ENCODE data around the gene RBMS1.
"Not testable (repeated sequence)": the region's sequence is repeated elsewhere in the genome, so short reads cannot be mapped to it uniquely, and the experiment has no call there.

Gene RBMS1

GRCh38 chr2:160501370-160501769, 7.8 kb upstream of the RBMS1 start:
- no peak for DNase-seq (ENCODE audit: low spot score)

GRCh38 chr2:160499865-160500264, 6.3 kb upstream of the RBMS1 start:
- no peak for DNase-seq (ENCODE audit: low spot score)

- DNase-seq (ENCODE audit: low spot score) = no peak
Measured at GRCh38 chr2:160498137-160498536, 4.5 kb upstream of the RBMS1 start.

GRCh38 chr2:160494201-160494644, 616 bp upstream of the RBMS1 start:
- no peak for DNase-seq (ENCODE audit: low spot score)

- no peak for DNase-seq (ENCODE audit: low spot score)
Measured at GRCh38 chr2:160492401-160493226, 993 bp downstream of the RBMS1 start.

- no peak for DNase-seq (ENCODE audit: low spot score)
Measured at GRCh38 chr2:160491911-160492371, 1.7 kb downstream of the RBMS1 start.

GRCh38 chr2:160490733-160491685, 2.6 kb downstream of the RBMS1 start:
- no peak for DNase-seq (ENCODE audit: low spot score)

- DNase-seq (ENCODE audit: low spot score) = no peak
Measured at GRCh38 chr2:160489111-160489510, 4.5 kb downstream of the RBMS1 start.

GRCh38 chr2:160488289-160488688, 5.3 kb downstream of the RBMS1 start:
- not testable (repeated sequence) for DNase-seq (ENCODE audit: low spot score)

GRCh38 chr2:160486341-160486740, 7.3 kb downstream of the RBMS1 start:
- no peak for DNase-seq (ENCODE audit: low spot score)

GRCh38 chr2:160484859-160485520, 8.6 kb downstream of the RBMS1 start:
- no peak for DNase-seq (ENCODE audit: low spot score)

GRCh38 chr2:160482673-160483072, 10.9 kb downstream of the RBMS1 start:
- DNase-seq (ENCODE audit: low spot score) = no peak

GRCh38 chr2:160479269-160479668, 14.3 kb downstream of the RBMS1 start:
- no peak for DNase-seq (ENCODE audit: low spot score)

GRCh38 chr2:160478660-160479059, 14.9 kb downstream of the RBMS1 start:
- DNase-seq (ENCODE audit: low spot score) = no peak

- DNase-seq (ENCODE audit: low spot score) = no peak
Measured at GRCh38 chr2:160477032-160477431, 16.6 kb downstream of the RBMS1 start.

- DNase-seq (ENCODE audit: low spot score) = no peak
Measured at GRCh38 chr2:160474891-160475787, 18.5 kb downstream of the RBMS1 start.

- no peak for DNase-seq (ENCODE audit: low spot score)
Measured at GRCh38 chr2:160474319-160474645, 19.3 kb downstream of the RBMS1 start.

GRCh38 chr2:160473468-160474318, 19.9 kb downstream of the RBMS1 start:
- no peak for DNase-seq (ENCODE audit: low spot score)

- DNase-seq (ENCODE audit: low spot score) = no peak
Measured at GRCh38 chr2:160472839-160473251, 20.8 kb downstream of the RBMS1 start.

GRCh38 chr2:160471950-160472349, 21.7 kb downstream of the RBMS1 start:
- DNase-seq (ENCODE audit: low spot score) = no peak

Data from NAMALWA (cell line).